DND-41 (cell line): Measurements from ENCODE around the gene STEAP1B.

Experiments
- EZH2 ChIP-seq: IDR thresholded peaks from 3 replicates; pipeline ENCODE4 v1.6.1; 2012; ENCODE audit warnings: borderline replicate concordance, low read depth, mild to moderate bottlenecking, moderate library complexity, low read length, inconsistent platforms; ENCODE audit not compliant: severe bottlenecking
- TF ChIP-seq, protein P1 (sequence below): IDR thresholded peaks from 2 replicates; pipeline ENCODE4 v1.5.1; 2012; ENCODE audit warnings: borderline replicate concordance, low read length, moderate library complexity, mild to moderate bottlenecking; ENCODE audit not compliant: poor library complexity, severe bottlenecking; ENCODE audit errors: extremely low read depth

DNA sequence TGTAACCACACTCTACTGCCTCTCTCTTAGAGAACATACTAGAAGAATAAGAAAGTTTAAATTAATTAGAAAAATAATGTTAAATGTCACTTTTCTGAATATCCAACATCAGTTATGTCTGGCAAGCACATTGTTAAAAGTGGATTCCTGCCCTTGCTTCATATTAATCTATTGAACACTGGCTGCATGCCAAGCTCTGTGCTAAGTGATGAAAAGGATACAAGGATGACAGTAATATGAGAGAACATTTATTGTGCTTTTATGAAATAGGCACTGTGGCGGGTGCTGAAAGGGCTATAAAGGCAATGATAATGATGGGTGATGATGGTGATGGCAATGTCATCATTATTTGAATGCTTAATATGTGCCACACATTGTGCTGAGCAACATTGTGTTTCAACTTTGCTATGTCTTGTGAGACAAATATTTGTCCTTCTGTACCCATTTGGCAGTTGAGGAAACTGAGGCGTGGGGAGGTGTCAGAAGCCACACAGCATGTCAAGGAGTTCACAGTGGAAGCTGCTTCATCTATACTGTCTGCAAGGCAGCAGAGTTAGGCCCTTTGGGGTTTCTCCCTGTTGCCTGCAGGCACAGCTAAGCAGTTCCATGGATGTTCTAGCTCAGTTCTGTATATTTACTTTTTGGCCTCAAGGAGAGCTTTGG is 78.9 kb downstream of the STEAP1B start:
- TF ChIP-seq, protein P1, sequence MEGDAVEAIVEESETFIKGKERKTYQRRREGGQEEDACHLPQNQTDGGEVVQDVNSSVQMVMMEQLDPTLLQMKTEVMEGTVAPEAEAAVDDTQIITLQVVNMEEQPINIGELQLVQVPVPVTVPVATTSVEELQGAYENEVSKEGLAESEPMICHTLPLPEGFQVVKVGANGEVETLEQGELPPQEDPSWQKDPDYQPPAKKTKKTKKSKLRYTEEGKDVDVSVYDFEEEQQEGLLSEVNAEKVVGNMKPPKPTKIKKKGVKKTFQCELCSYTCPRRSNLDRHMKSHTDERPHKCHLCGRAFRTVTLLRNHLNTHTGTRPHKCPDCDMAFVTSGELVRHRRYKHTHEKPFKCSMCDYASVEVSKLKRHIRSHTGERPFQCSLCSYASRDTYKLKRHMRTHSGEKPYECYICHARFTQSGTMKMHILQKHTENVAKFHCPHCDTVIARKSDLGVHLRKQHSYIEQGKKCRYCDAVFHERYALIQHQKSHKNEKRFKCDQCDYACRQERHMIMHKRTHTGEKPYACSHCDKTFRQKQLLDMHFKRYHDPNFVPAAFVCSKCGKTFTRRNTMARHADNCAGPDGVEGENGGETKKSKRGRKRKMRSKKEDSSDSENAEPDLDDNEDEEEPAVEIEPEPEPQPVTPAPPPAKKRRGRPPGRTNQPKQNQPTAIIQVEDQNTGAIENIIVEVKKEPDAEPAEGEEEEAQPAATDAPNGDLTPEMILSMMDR = no peak
- TF ChIP-seq EZH2 = no peak
